Measurements from ENCODE around the gene PHYKPL.

Gene PHYKPL

GRCh38 chr5:178252258-178252657 lies 19.7 kb upstream of the PHYKPL start:
- no peaks in the 10 kb centered on the region for H3K4me1 ChIP-seq (ENCODE audit: low read length)
- no peak for DNase-seq

GRCh38 chr5:178250263-178250662 lies 17.7 kb upstream of the PHYKPL start:
- H3K4me2 ChIP-seq (ENCODE audit: low read depth, low read length), result no peak overlapping the region
- no peaks in the 10 kb centered on the region for H4K20me1 ChIP-seq (ENCODE audit: insufficient read depth, low read length)
- H3K27ac ChIP-seq (ENCODE audit: low read length), result no peak overlapping the region
- TF ChIP-seq EZH2 (optimal IDR thresholded peaks at IDR 0.05; ENCODE audit: low read depth, low read length) (no peak), EZH2phosphoT487 (IDR thresholded peaks at IDR 0.05; ENCODE audit: low read length) (no peak), CTCF (IDR thresholded peaks at IDR 0.05; ENCODE audit: low read length) (no peak)
- H3K9ac ChIP-seq (ENCODE audit: low read length), result no peak overlapping the region
- H3F3A ChIP-seq (ENCODE audit: insufficient read depth, low read length), result no peaks in the 10 kb centered on the region
- peaks cover 31% of the 10 kb centered on the region for H3K27me3 ChIP-seq (replicated peaks; ENCODE audit: insufficient read depth, low read length)
- no peaks in the 10 kb centered on the region for H3K9me3 ChIP-seq (replicated peaks; ENCODE audit: insufficient read depth, low read length)
- no peaks in the 10 kb centered on the region for H3K36me3 ChIP-seq (replicated peaks; ENCODE audit: insufficient read depth, low read length)
- H3K9me2 ChIP-seq (replicated peaks; ENCODE audit: insufficient read depth, low read length), result no peaks in the 10 kb centered on the region
- no peak overlapping the region for H3K4me3 ChIP-seq (ENCODE audit: low read length)
- no peaks in the 10 kb centered on the region for H3K79me2 ChIP-seq (ENCODE audit: low read length)
- H3K4me1 ChIP-seq (ENCODE audit: low read length), result no peaks in the 10 kb centered on the region
- no peak overlapping the region for H2AFZ ChIP-seq (ENCODE audit: low read length)
- no peak for DNase-seq

More at GRCh38 chr5:178252258-178252657, 19.7 kb upstream of the PHYKPL start:
- H4K20me1 ChIP-seq (ENCODE audit: insufficient read depth, low read length), result no peaks in the 10 kb centered on the region
- no peak overlapping the region for H2AFZ ChIP-seq (ENCODE audit: low read length)
- H3K27me3 ChIP-seq (replicated peaks; ENCODE audit: insufficient read depth, low read length), result peaks cover 36% of the 10 kb centered on the region
- no peaks in the 10 kb centered on the region for H3K9me3 ChIP-seq (replicated peaks; ENCODE audit: insufficient read depth, low read length)
- no peak overlapping the region for H3K27ac ChIP-seq (ENCODE audit: low read length)
- no peak overlapping the region for H3K4me3 ChIP-seq (ENCODE audit: low read length)
- no peaks in the 10 kb centered on the region for H3K36me3 ChIP-seq (replicated peaks; ENCODE audit: insufficient read depth, low read length)
- H3K4me2 ChIP-seq (ENCODE audit: low read depth, low read length), result no peak overlapping the region
- no peaks in the 10 kb centered on the region for H3K79me2 ChIP-seq (ENCODE audit: low read length)
- H3K9me2 ChIP-seq (replicated peaks; ENCODE audit: insufficient read depth, low read length), result no peaks in the 10 kb centered on the region
- TF ChIP-seq EZH2 (optimal IDR thresholded peaks at IDR 0.05; ENCODE audit: low read depth, low read length) (no peak), EZH2phosphoT487 (IDR thresholded peaks at IDR 0.05; ENCODE audit: low read length) (no peak), CTCF (IDR thresholded peaks at IDR 0.05; ENCODE audit: low read length) (no peak)
- H3F3A ChIP-seq (ENCODE audit: insufficient read depth, low read length), result no peaks in the 10 kb centered on the region
- no peak overlapping the region for H3K9ac ChIP-seq (ENCODE audit: low read length)

GRCh38 chr5:178249191-178249989 lies 16.8 kb upstream of the PHYKPL start:
- no peaks in the 10 kb centered on the region for H3K4me1 ChIP-seq (ENCODE audit: low read length)
- TF ChIP-seq EZH2phosphoT487 (IDR thresholded peaks at IDR 0.05; ENCODE audit: low read length) (no peak), EZH2 (optimal IDR thresholded peaks at IDR 0.05; ENCODE audit: low read depth, low read length) (no peak), CTCF (IDR thresholded peaks at IDR 0.05; ENCODE audit: low read length) (no peak)
- no peak overlapping the region for H2AFZ ChIP-seq (ENCODE audit: low read length)
- H3K4me3 ChIP-seq (ENCODE audit: low read length), result no peak overlapping the region
- H3K9me3 ChIP-seq (replicated peaks; ENCODE audit: insufficient read depth, low read length), result no peaks in the 10 kb centered on the region
- no peak overlapping the region for H3K9ac ChIP-seq (ENCODE audit: low read length)
- H3K4me2 ChIP-seq (ENCODE audit: low read depth, low read length), result no peak overlapping the region
- no peaks in the 10 kb centered on the region for H3K9me2 ChIP-seq (replicated peaks; ENCODE audit: insufficient read depth, low read length)
- no peaks in the 10 kb centered on the region for H4K20me1 ChIP-seq (ENCODE audit: insufficient read depth, low read length)
- no peak overlapping the region for H3K27ac ChIP-seq (ENCODE audit: low read length)
- no peaks in the 10 kb centered on the region for H3K36me3 ChIP-seq (replicated peaks; ENCODE audit: insufficient read depth, low read length)
- H3K27me3 ChIP-seq (replicated peaks; ENCODE audit: insufficient read depth, low read length), result peaks cover 25% of the 10 kb centered on the region
- H3F3A ChIP-seq (ENCODE audit: insufficient read depth, low read length), result no peaks in the 10 kb centered on the region
- no peak for DNase-seq
- no peaks in the 10 kb centered on the region for H3K79me2 ChIP-seq (ENCODE audit: low read length)

Measured in MM.1S (cell line).